VCaP (cell line): ENCODE results near the gene ATP8A2.

Source experiments
- H3K27ac ChIP-seq: fragments of 450-650 bp; 2 replicates; pipeline ENCODE4 v1.5.1; 2017
- TF ChIP-seq, protein P1 (sequence below): fragments of 450-650 bp; conservative IDR thresholded peaks from 2 replicates; pipeline ENCODE4 v1.5.1; 2017; ENCODE audit warnings: mild to moderate bottlenecking, moderate library complexity

Gene ATP8A2

DNA sequence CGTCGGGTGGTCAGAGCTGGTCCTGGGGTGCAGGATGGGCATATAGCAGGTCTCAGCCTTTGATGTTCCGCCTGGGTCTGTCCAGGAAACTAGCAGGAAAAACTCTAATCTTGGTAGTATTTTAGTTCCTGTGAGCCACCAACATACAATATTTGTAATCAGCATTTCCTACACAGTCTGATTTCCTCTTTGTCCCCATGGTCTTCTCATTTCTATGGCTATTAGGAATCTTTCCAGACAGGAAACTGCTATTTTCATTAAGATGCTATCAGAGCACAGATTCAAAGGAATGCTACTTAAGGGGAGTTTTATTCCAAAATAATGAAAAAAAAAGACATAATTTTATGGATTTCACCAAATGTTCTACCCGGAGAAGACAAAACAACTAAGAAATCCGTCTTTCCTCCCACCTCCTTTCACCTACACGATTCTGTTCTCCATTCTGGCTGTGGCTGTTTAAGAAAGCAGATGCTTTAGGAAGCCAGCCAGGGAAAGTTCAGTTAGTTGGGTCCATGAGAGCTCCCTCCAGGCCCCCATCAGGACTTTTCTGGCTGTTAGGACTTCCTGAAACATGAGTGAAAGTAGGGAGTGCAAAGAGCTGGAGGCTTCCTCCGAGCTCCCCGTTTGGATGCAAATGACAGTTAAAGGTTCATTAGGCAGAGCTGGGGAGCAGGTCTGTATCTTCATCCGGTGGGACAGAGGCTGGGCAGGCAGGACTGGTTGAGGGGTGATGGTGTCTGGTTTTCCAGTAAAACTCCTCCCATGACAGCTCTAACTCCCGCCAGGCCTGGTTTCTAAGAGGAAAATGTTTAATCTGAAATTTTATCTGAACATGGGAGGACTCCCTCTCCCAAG, 643.7 kb downstream of the ATP8A2 start:
- TF ChIP-seq, protein P1, sequence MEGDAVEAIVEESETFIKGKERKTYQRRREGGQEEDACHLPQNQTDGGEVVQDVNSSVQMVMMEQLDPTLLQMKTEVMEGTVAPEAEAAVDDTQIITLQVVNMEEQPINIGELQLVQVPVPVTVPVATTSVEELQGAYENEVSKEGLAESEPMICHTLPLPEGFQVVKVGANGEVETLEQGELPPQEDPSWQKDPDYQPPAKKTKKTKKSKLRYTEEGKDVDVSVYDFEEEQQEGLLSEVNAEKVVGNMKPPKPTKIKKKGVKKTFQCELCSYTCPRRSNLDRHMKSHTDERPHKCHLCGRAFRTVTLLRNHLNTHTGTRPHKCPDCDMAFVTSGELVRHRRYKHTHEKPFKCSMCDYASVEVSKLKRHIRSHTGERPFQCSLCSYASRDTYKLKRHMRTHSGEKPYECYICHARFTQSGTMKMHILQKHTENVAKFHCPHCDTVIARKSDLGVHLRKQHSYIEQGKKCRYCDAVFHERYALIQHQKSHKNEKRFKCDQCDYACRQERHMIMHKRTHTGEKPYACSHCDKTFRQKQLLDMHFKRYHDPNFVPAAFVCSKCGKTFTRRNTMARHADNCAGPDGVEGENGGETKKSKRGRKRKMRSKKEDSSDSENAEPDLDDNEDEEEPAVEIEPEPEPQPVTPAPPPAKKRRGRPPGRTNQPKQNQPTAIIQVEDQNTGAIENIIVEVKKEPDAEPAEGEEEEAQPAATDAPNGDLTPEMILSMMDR: no peak
- H3K27ac ChIP-seq: no peak overlapping the region

DNA sequence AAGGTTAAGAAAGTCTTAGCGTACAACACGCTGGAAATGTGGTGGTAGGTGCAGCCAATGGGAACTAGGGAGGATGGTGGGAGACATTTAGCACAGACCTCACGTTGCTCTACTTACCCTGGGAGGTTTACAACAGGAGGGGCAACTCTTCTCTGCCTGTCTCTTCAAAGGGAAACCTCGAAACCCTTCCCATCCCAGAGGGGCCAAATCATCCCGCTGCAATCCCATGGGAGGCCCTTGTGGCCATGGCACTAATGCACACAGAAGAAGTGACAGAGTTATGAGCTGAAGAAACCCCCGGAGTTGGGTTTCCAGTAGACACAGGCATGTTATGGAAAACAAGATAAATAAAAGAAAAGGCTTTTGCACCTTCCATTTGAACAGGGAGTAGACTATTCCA, 644.4 kb downstream of the ATP8A2 start:
- TF ChIP-seq, protein P1: no peak
- H3K27ac ChIP-seq: no peak overlapping the region

DNA sequence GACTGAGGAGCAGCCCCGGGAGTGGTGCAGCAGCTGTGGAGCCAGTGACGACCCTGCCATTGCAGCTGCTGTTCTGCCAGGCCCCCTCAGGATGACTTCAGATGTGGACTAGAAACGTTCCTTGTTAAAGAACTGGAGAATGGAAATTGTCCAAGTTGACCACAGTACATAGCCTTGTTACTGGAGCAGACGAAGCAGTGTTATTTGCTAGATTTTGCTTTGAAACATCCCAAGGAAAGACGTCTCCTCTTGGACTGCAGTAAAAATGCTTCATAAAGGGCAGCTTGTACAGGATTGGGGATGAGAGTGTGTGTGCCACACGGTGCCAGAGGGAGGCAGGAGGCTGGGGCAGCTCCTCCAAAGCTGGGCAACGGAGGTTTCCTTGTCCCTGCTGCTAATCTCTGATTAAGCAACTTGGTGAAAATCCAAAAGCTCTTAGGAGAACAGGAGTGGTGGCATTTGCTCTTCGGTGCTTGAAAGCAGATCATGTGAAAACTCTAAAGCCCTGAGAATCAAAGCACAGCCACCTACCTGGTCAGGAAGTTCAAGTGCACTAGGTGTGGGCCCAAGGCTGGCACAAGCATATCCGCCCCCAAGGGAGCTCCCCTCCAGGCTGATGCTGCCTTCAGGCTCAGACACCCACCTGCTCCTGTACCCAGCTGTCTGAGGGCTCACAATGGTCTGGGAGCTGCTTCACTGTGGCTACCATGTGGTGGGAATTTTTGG, 645.6 kb downstream of the ATP8A2 start:
- peak overlapping the region; percentile 69; the same call in 1 of the 2 replicates for H3K27ac ChIP-seq
- TF ChIP-seq, protein P1: no peak

- TF ChIP-seq, protein P1: no peak
- peak overlapping the region; percentile 69 for H3K27ac ChIP-seq
Observed at GRCh38 chr13:26017932-26018665, 646.3 kb downstream of the ATP8A2 start.

DNA sequence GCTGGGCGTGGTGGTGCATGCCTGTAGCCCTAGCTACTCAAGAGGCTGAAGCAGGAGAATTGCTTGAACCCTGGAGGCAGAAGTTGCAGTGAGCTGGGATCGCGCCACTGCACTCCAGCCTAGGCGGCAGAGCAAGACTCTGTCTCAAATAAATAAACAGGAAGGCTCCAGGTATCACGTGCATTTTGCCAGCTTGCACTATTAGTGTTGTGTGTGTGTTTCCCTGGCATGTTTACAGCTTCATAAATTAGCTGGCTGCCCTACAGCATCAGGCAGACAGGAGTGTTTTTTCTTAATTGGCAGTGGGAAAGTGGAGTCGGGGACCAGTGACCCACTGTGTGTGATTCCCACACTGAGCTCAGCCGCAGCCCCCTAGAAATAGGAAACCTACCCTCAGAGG, 647.5 kb downstream of the ATP8A2 start:
- H3K27ac ChIP-seq: peak overlapping the region; percentile 69
- TF ChIP-seq, protein P1: no peak

- H3K27ac ChIP-seq: peak overlapping the region; percentile 69
- TF ChIP-seq, protein P1: no peak
Observed at GRCh38 chr13:26019881-26020870, 648.4 kb downstream of the ATP8A2 start.
